Astrocyte (in vitro differentiated cells and primary cell): ENCODE measurements around the gene FAM25G.
"Not testable (repeated sequence)": the region's sequence is repeated elsewhere in the genome, so short reads cannot be mapped to it uniquely, and the experiment has no call there.

Experiments
- EZH2 ChIP-seq: IDR thresholded peaks from 2 replicates; pipeline ENCODE4 v1.6.1; 2012; ENCODE audit warnings: mild to moderate bottlenecking, low read length, inconsistent platforms; ENCODE audit not compliant: insufficient read depth
- TF ChIP-seq, protein P1 (sequence below): IDR thresholded peaks from 2 replicates; pipeline ENCODE4 v1.5.1; 2011; ENCODE audit warnings: low read depth, mild to moderate bottlenecking, inconsistent platforms, low read length, moderate library complexity; ENCODE audit not compliant: insufficient read depth

- TF ChIP-seq, protein P1, sequence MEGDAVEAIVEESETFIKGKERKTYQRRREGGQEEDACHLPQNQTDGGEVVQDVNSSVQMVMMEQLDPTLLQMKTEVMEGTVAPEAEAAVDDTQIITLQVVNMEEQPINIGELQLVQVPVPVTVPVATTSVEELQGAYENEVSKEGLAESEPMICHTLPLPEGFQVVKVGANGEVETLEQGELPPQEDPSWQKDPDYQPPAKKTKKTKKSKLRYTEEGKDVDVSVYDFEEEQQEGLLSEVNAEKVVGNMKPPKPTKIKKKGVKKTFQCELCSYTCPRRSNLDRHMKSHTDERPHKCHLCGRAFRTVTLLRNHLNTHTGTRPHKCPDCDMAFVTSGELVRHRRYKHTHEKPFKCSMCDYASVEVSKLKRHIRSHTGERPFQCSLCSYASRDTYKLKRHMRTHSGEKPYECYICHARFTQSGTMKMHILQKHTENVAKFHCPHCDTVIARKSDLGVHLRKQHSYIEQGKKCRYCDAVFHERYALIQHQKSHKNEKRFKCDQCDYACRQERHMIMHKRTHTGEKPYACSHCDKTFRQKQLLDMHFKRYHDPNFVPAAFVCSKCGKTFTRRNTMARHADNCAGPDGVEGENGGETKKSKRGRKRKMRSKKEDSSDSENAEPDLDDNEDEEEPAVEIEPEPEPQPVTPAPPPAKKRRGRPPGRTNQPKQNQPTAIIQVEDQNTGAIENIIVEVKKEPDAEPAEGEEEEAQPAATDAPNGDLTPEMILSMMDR, result not testable (repeated sequence)
- TF ChIP-seq EZH2, result not testable (repeated sequence)
Measured at GRCh38 chr10:47481182-47481766, 10.2 kb downstream of the FAM25G start.
